NCI-H2196 (cell line): ENCODE results near the gene KIAA1671.

ENCODE experiments used
- DNase-seq: peaks from one replicate; lab custom pipeline; 2025; ENCODE audit not compliant: unreplicated experiment; lab: John Stamatoyannopoulos, UW

The KIAA1671 gene

DNA sequence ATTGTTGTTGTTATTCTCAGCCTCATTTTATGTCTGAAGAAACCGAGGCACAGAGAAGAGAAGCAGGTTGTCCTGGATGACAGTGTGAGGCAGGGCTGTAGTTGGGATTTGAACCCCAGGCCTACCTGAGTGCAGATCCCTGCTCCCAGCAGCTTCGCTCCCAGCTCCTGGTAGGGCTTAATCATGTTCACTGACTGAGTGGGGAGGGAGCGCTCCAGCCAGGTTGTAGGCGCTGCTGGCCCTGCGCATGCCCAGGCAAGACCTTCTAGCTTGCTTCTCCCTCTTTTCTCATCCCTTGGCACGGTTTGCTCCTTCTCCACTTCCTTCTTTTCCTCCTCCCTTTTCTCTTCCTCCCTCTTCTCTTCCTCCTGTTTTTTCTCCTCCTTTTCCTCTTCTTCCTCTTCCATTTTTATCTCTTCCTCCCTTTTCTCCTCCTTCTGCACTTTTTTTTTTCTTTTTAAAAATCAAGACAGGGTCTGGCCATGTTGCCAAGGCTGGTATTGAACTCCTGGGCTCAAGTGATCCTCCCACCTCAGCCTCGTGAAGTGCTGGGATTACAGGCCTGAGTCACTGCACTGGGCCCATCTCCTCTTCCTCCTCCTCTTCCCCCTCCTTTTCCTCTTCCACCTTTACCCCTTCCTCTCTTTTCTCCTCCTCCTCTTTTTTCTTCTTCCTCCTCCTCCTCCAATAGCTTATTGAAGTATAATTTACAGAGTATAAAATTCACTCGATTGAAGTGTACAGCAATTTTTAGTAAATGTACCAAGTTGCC, 109.3 kb downstream of the KIAA1671 start:
- DNase-seq = no peak

DNA sequence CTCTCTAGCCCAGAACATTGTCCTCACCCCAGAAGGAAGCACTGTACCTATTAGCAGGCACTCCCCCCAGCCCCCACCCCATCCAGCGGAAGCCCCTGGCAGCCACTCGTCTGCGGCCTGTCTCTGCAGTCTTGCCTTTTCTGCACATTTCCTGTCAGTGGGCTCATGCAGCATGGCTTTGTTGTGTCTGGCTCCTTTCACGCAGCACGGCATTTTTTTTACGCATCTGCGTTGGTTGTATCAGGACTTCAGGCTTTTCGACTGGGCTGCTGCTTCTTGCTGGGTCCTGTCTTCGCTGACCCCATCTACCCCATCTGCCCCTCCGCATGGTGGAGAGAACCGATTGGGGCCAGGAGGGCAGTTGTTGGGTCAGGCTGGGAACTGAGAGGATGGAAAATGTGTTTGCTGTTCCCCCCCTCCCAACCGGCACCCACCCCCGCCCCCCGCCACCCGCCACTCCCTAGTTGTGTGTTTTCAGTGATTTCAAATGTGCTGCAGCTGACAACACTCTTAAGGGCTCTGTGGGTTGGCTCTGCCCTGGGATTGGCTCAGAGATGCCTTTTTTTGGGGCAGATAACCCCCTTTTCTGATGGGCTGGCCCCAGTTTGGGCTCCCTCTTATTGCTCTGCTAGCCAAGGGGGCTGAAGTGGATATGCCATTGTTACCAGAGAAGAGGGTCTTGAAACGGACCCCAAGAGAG, 110.0 kb downstream of the KIAA1671 start:
- DNase-seq = no peak

GRCh38 chr22:25064894-25065560, 112.5 kb downstream of the KIAA1671 start:
- no peak for DNase-seq

GRCh38 chr22:25066861-25067435, 114.4 kb downstream of the KIAA1671 start:
- no peak for DNase-seq

- no peak for DNase-seq
These were observed 115.4 kb downstream of the KIAA1671 start for GRCh38 chr22:25067851-25068421.

DNA sequence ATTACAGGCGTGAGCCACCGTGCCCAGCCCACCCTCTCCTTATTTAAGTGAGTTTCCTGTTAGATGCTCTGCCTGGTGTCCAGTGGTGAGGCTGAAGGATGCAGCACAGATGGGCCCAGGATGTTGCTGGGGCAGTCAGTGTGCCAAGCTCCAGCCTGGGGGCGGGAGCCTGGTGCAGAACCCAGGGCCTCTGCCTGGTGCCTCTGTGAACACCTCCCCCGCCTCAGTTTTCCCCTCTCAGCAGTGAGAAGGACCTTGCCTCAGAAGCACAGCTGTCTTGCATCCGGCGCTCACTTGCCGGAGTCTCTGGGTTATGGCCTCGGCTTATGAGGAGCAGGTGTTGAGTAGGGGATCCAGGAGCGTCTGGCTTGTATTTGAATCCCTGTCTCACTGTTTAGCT, 116.2 kb downstream of the KIAA1671 start:
- no peak for DNase-seq

GRCh38 chr22:25069426-25069757, 116.9 kb downstream of the KIAA1671 start:
- no peak for DNase-seq

- no peak for DNase-seq
These were observed 117.4 kb downstream of the KIAA1671 start for GRCh38 chr22:25069758-25070481.

DNA sequence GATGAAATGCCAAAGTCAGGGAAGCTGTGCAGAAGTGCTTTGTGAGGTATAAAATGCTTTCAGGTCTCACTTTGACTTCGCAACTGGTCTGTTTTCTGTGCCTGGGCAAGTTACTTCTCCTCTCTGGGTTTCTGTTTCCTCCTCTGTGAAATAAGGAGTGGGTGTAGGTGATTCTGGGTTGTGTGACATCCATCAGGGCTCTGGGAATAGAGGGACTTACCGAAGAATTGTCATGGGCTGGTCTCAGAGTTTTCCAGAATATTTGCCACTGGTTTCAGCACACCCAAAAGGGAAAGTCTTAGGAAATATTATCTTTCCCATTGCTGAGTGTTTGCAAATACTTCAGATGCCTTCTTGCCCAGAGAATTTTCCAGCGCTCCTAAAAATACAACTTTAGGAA, 118.4 kb downstream of the KIAA1671 start:
- no peak for DNase-seq

DNA sequence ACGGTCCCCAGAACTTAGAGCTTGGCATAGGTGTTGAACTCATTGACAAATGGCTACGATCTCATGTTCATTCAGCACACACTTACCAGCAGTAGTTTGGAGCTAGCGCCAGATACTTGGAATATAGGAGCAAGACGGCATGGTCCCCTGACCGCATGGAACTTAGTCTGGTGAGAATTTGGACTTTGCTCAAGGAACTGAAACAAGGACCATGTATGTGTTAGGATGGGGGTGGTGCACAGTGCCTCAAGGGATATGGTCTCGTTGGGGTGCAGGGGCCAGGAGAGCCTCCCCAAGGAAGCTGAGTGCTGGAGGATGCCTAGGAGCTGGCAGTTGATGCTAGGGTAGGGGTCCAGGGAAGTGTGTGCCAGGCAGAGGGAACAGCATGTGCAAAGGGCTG, 119.2 kb downstream of the KIAA1671 start:
- DNase-seq = no peak

DNA sequence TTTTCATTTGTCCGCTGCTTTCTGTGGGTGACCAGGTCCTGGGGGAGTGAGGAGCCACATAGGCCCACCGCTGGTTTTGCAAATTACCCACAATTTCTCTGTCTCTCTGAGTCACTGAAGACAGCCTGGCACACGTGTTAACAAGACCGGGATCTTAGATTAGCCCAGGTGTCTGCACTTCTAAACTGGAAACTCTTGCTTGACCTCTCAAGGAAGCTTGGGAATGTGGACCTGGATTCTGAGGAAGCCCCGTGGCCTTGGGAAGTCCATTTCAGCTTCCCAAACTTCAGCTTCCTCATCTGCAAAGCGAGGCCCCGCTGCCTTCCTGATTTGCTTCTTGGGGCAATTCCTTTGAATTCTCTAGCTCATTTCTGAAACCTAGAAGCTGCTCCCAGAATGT, 119.9 kb downstream of the KIAA1671 start:
- DNase-seq = no peak

GRCh38 chr22:25076336-25076735, 123.8 kb downstream of the KIAA1671 start:
- no peak for DNase-seq

DNA sequence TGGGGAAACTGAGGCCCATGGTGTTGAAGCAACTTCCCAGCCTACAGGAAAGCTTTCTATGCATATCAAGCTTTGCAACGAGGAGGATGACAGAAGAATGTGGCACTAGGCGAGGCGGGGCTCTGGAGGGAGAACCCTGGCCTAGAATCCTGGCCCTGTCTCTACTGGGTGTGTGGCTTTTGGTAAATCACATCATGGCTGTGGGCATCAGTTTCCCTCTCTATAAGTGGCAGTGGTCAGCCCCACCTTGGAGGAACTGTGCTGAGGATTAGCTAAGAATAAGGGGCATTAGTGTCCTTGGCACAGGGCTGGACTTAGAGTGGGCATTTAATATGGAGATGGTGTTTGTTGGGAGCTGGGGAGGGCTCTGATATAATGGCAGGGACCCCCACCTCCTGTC, 124.5 kb downstream of the KIAA1671 start:
- DNase-seq = no peak

DNA sequence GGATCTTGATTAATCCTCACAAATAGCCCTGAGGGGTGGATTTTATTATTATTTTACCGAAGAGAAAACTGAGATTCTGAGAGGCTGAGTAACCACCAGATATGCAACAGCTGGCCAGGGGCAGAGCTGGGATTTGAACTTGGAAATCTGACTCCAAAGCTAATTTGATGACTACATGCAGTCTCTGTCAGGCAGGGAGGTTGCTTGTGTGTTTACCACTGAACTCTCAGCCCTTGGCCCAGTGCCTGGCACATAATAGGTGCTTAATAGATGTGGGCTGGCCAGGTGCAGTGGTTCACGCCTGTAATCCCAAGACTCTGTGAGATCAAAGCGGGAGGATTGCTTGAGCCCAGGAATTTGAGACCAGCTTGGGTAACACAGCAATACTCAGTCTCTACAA, 125.4 kb downstream of the KIAA1671 start:
- DNase-seq = no peak

DNA sequence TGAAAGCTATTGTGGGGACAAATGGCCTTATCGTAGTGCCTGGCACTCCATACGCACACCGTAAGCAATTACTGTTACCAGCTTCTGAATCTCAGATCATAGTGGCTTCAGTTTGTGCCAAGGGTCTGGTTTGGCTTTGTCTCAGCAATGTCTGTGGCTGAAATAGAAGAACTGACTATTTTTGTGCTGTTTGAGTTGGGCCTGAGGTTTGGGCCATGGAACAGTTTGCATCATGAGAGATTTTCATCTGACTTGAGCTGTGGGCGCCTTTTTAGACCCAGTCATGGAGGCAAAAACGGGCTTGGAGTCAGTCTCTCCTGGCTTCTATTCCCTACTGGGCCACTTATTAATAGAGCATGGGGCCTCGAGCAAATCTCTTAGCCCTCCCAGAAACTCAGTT, 126.1 kb downstream of the KIAA1671 start:
- no peak for DNase-seq

GRCh38 chr22:25080855-25081254, 128.3 kb downstream of the KIAA1671 start:
- no peak for DNase-seq

GRCh38 chr22:25081409-25081824, 128.9 kb downstream of the KIAA1671 start:
- DNase-seq = peak; percentile 7

GRCh38 chr22:25082096-25082495, 129.6 kb downstream of the KIAA1671 start:
- DNase-seq = no peak

DNA sequence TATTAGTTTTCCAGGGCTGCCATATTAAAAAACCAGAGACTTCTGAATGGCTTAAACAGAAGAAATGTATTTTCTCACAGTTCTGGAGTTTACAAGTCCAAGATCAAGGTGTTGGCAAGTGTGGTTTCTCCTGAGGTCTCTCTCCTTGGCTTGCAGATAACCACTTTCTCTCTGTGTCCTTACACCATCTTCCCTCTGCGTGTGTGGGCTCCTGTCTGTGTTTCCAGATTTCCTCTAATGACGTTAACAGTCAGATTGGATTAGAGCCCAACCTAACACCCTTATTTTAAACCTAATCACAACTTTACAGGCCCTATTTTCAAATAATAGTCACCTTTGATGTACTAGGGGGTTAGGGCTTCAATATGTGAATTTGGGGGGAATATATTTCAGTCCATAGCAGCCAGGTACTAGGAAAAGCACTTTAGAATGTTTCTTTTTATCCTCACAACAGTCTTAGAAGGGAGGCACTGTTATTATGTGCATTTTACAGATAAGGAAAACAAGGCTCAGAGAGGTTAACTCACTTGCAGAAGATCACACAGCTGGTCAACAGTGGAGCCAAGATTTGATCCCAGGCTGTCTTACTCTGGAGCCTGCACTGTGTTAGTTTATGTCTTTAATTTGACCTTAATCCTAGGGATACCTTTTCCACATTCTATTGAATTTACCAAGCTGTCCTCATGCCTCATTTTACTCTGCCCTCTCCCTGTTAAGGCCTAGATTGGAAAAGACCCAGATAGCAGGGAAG, 130.7 kb downstream of the KIAA1671 start:
- no peak for DNase-seq

DNA sequence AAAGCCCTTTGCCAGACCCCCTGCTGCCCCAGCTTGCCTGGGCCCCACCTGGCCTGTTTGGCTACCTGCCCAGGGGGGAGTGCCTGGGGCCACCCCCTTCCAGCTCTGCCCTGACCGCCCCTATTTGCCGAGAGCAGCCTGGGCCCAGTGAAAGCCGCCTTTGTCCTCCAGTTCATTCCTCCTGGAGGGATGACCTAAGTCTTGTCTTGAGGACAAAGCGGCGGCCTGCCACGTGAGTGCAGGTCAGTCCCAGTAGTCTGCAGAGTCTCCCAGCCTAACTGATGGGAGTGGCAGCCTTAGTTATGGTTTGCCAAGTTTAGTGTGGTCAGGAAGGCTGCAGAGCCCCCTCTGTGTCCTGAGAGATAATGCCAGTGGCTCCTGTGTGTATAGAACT, 131.3 kb downstream of the KIAA1671 start:
- peak; percentile 13 for DNase-seq
